ENCODE measurements around the gene AMN1. TPM values are rescaled to one million over a fixed set of nuclear protein-coding genes. Genes with fewer than 3 reads are reported as not detected.

Gene AMN1
- total RNA-seq, 1 experiment from 2014 or later, result 15.8 TPM

GRCh38 chr12:31687101-31687527, 41.7 kb downstream of the AMN1 start:
- intact Hi-C loops (cut with micrococcal nuclease; ENCODE audit: unreplicated experiment), result loop anchor here (10.0 kb wide), 1 partner anchor 198 kb away; no protein-coding TSS in a partner anchor
- ChIA-PET POLR2A (ENCODE audit: low non-redundant PET) (no interaction called here), CTCF (no interaction called here)
- no peak for DNase-seq (ENCODE audit: low spot score)
- no peaks in the 10 kb centered on the region for H3K27me3 ChIP-seq (replicated peaks; ENCODE audit: insufficient read depth, low read depth, low read length, poor library complexity)
- TF ChIP-seq CTCF (conservative IDR thresholded peaks at IDR 0.05; ENCODE audit: low read depth, low read length) (no peak), EZH2 (IDR thresholded peaks at IDR 0.05; ENCODE audit: borderline replicate concordance, low read depth, low read length, poor library complexity, severe bottlenecking) (no peak)
- no peak overlapping the region for H3K27ac ChIP-seq (ENCODE audit: low read depth, low read length, poor library complexity, severe bottlenecking)
- H3K36me3 ChIP-seq (ENCODE audit: insufficient read depth, low read length, poor library complexity, severe bottlenecking), result peaks cover 11% of the 10 kb centered on the region
- BruUV-seq (replicated peaks), result no TSS peak
- no peaks in the 10 kb centered on the region for H3K4me1 ChIP-seq (ENCODE audit: insufficient read depth, low read length, poor library complexity, severe bottlenecking)
- H3K9me3 ChIP-seq (ENCODE audit: low read depth, low read length, poor library complexity, severe bottlenecking), result no peaks in the 10 kb centered on the region
- no peak overlapping the region for H3K4me3 ChIP-seq (ENCODE audit: low read depth, low read length, poor library complexity, severe bottlenecking)

- ChIA-PET CTCF (interaction anchor here (0.6 kb wide), 1 partner anchor 679 kb away, joined by 7 read pairs; no protein-coding TSS in a partner anchor), POLR2A (ENCODE audit: low non-redundant PET) (interaction anchor here (0.5 kb wide), 1 partner anchor 1056 kb away, joined by 13 read pairs; no protein-coding TSS in a partner anchor)
Observed at GRCh38 chr12:31685801-31686200, 43.0 kb downstream of the AMN1 start.

GRCh38 chr12:31682136-31682962, 46.5 kb downstream of the AMN1 start:
- peak overlapping the region; percentile 15 for H3K27ac ChIP-seq (ENCODE audit: low read depth, low read length, poor library complexity, severe bottlenecking)
- H3K4me1 ChIP-seq (ENCODE audit: insufficient read depth, low read length, poor library complexity, severe bottlenecking), result peaks cover 4% of the 10 kb centered on the region
- DNase-seq (ENCODE audit: low spot score), result peak; percentile 96
- H3K36me3 ChIP-seq (ENCODE audit: insufficient read depth, low read length, poor library complexity, severe bottlenecking), result peaks cover 3% of the 10 kb centered on the region
- TF ChIP-seq CTCF (conservative IDR thresholded peaks at IDR 0.05; ENCODE audit: low read depth, low read length) (peak; percentile 80), EZH2 (IDR thresholded peaks at IDR 0.05; ENCODE audit: borderline replicate concordance, low read depth, low read length, poor library complexity, severe bottlenecking) (no peak)
- no peaks in the 10 kb centered on the region for H3K27me3 ChIP-seq (replicated peaks; ENCODE audit: insufficient read depth, low read depth, low read length, poor library complexity)
- intact Hi-C loops (cut with micrococcal nuclease; ENCODE audit: unreplicated experiment), result loop anchor here (2.0 to 10.0 kb wide), 6 partner anchors 65 to 622 kb away; partner anchors contain the start of gene RESF1
- H3K9me3 ChIP-seq (ENCODE audit: low read depth, low read length, poor library complexity, severe bottlenecking), result no peaks in the 10 kb centered on the region
- POLR2A ChIA-PET (ENCODE audit: low non-redundant PET), result no interaction called here
- BruUV-seq (replicated peaks), result TSS peak; percentile 73
- CTCF ChIA-PET, result interaction anchor here (0.6 to 1.3 kb wide), 7 partner anchors 28 to 1003 kb away, joined by 3 to 8 read pairs (median 7); no protein-coding TSS in a partner anchor
- no peak overlapping the region for H3K4me3 ChIP-seq (ENCODE audit: low read depth, low read length, poor library complexity, severe bottlenecking)

More at GRCh38 chr12:31685801-31686200, 43.0 kb downstream of the AMN1 start:
- intact Hi-C loops (cut with micrococcal nuclease; ENCODE audit: unreplicated experiment), result loop anchor here (10.0 kb wide), 1 partner anchor 199 kb away; no protein-coding TSS in a partner anchor
- Histone ChIP-seq H3K27me3 (replicated peaks; ENCODE audit: insufficient read depth, low read depth, low read length, poor library complexity) (no peaks in the 10 kb centered on the region), H3K4me3 (ENCODE audit: low read depth, low read length, poor library complexity, severe bottlenecking) (no peak overlapping the region), H3K4me1 (ENCODE audit: insufficient read depth, low read length, poor library complexity, severe bottlenecking) (no peaks in the 10 kb centered on the region), H3K36me3 (ENCODE audit: insufficient read depth, low read length, poor library complexity, severe bottlenecking) (peaks cover 11% of the 10 kb centered on the region), H3K9me3 (ENCODE audit: low read depth, low read length, poor library complexity, severe bottlenecking) (no peaks in the 10 kb centered on the region), H3K27ac (ENCODE audit: low read depth, low read length, poor library complexity, severe bottlenecking) (no peak overlapping the region)
- no peak for DNase-seq (ENCODE audit: low spot score)
- TF ChIP-seq EZH2 (IDR thresholded peaks at IDR 0.05; ENCODE audit: borderline replicate concordance, low read depth, low read length, poor library complexity, severe bottlenecking) (no peak), CTCF (conservative IDR thresholded peaks at IDR 0.05; ENCODE audit: low read depth, low read length) (no peak)
- BruUV-seq (replicated peaks), result no TSS peak

Measured in A673 (cell line).